ENCODE results near the gene TRAF2. TPM values are rescaled to one million over a fixed set of nuclear protein-coding genes. Genes with fewer than 3 reads are reported as not detected.

The TRAF2 gene
- total RNA-seq, 1 experiment from 2014 or later: 29.2 TPM

DNA sequence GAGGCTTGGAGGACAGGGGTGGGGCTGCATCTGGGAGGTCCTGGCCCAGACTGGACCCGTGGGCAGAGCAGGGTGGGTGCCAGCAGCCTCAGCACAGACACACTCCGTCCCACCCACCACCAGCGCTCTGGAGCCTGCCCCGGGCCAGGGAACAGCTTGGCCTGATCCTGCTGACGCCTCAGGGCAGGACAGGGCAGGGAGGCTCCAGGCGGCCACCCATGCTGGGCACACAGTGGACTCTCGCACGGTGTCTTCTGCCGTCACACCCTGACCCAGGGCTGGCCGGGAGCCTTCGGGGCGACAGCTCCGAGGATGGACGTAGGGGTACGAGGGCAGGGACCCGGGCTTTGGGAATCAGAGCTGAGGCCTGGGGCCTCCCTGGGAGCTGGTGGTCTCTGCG lies 82.8 kb downstream of the TRAF2 start:
- Histone ChIP-seq H3K27me3 (replicated peaks; ENCODE audit: insufficient read depth, low read depth, low read length, poor library complexity) (no peaks in the 10 kb centered on the region), H3K36me3 (ENCODE audit: insufficient read depth, low read length, poor library complexity, severe bottlenecking) (no peaks in the 10 kb centered on the region), H3K9me3 (ENCODE audit: low read depth, low read length, poor library complexity, severe bottlenecking) (no peaks in the 10 kb centered on the region), H3K4me1 (ENCODE audit: insufficient read depth, low read length, poor library complexity, severe bottlenecking) (peaks cover 4% of the 10 kb centered on the region), H3K4me3 (ENCODE audit: low read depth, low read length, poor library complexity, severe bottlenecking) (no peak overlapping the region), H3K27ac (ENCODE audit: low read depth, low read length, poor library complexity, severe bottlenecking) (no peak overlapping the region)
- BruUV-seq (replicated peaks): no TSS peak
- POLR2A ChIA-PET (ENCODE audit: low non-redundant PET): no interaction called here
- intact Hi-C loops (cut with micrococcal nuclease; ENCODE audit: unreplicated experiment): no loop called here
- CTCF ChIA-PET: no interaction called here
- TF ChIP-seq EZH2 (IDR thresholded peaks at IDR 0.05; ENCODE audit: borderline replicate concordance, low read depth, low read length, poor library complexity, severe bottlenecking): no peak
- TF ChIP-seq, protein P1, sequence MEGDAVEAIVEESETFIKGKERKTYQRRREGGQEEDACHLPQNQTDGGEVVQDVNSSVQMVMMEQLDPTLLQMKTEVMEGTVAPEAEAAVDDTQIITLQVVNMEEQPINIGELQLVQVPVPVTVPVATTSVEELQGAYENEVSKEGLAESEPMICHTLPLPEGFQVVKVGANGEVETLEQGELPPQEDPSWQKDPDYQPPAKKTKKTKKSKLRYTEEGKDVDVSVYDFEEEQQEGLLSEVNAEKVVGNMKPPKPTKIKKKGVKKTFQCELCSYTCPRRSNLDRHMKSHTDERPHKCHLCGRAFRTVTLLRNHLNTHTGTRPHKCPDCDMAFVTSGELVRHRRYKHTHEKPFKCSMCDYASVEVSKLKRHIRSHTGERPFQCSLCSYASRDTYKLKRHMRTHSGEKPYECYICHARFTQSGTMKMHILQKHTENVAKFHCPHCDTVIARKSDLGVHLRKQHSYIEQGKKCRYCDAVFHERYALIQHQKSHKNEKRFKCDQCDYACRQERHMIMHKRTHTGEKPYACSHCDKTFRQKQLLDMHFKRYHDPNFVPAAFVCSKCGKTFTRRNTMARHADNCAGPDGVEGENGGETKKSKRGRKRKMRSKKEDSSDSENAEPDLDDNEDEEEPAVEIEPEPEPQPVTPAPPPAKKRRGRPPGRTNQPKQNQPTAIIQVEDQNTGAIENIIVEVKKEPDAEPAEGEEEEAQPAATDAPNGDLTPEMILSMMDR (conservative IDR thresholded peaks at IDR 0.05; ENCODE audit: low read depth, low read length): no peak
- DNase-seq (ENCODE audit: low spot score): no peak

DNA sequence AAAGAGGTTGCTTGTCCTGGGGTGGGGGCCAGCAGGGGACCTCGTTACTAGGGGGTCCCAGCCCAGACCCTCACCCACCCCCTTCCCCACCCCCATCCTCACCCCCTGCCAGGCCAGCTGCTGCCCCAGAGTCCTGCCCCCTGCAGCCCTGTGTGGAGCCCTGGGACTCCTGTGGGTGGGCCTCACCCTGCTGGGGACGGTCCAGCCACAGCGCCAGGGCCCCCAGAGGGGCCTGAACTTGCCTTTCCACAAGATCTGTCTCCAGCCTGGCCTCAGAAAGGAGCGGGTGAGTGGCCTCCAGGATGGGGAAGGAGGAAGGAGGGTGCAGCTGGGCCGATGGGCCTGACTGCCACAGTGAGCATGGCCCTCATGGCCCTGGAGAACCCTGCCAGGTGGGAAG lies 83.5 kb downstream of the TRAF2 start:
- Histone ChIP-seq H3K9me3 (ENCODE audit: low read depth, low read length, poor library complexity, severe bottlenecking) (no peaks in the 10 kb centered on the region), H3K27me3 (replicated peaks; ENCODE audit: insufficient read depth, low read depth, low read length, poor library complexity) (no peaks in the 10 kb centered on the region), H3K27ac (ENCODE audit: low read depth, low read length, poor library complexity, severe bottlenecking) (no peak overlapping the region), H3K4me3 (ENCODE audit: low read depth, low read length, poor library complexity, severe bottlenecking) (no peak overlapping the region), H3K36me3 (ENCODE audit: insufficient read depth, low read length, poor library complexity, severe bottlenecking) (no peaks in the 10 kb centered on the region), H3K4me1 (ENCODE audit: insufficient read depth, low read length, poor library complexity, severe bottlenecking) (peaks cover 4% of the 10 kb centered on the region)
- BruUV-seq (replicated peaks): no TSS peak
- CTCF ChIA-PET: no interaction called here
- no peak for DNase-seq (ENCODE audit: low spot score)
- TF ChIP-seq EZH2 (IDR thresholded peaks at IDR 0.05; ENCODE audit: borderline replicate concordance, low read depth, low read length, poor library complexity, severe bottlenecking): no peak
- TF ChIP-seq, protein P1 (conservative IDR thresholded peaks at IDR 0.05; ENCODE audit: low read depth, low read length): no peak
- POLR2A ChIA-PET (ENCODE audit: low non-redundant PET): interaction anchor here (0.5 kb wide), 1 partner anchor 13 kb away, joined by 5 read pairs; no protein-coding TSS in a partner anchor
- intact Hi-C loops (cut with micrococcal nuclease; ENCODE audit: unreplicated experiment): no loop called here

DNA sequence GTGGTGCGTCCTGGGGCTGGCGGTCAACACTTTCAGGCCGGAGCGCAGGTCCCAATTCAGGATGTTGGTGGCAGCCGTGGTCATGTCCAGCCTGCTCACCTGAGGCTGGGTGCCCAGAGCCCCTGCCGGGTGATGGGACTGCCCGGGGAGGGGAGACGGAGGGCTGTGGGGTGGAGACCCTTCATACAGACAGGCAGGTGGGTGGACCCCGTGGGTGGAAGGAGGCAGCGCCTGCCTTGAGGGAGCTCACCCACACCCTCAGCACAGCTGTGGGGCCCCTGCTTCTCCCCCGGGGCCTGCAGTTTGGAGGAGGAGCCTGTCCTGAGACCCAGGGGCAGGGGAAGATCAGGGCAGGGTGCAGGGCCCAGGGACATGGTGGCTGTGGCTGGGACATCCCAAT lies 84.0 kb downstream of the TRAF2 start:
- ChIA-PET POLR2A (ENCODE audit: low non-redundant PET) (no interaction called here), CTCF (no interaction called here)
- H3K4me3 ChIP-seq (ENCODE audit: low read depth, low read length, poor library complexity, severe bottlenecking): no peak overlapping the region
- no TSS peak for BruUV-seq (replicated peaks)
- DNase-seq (ENCODE audit: low spot score): no peak
- no peaks in the 10 kb centered on the region for H3K36me3 ChIP-seq (ENCODE audit: insufficient read depth, low read length, poor library complexity, severe bottlenecking)
- H3K4me1 ChIP-seq (ENCODE audit: insufficient read depth, low read length, poor library complexity, severe bottlenecking): peaks cover 4% of the 10 kb centered on the region
- no peak for TF ChIP-seq EZH2 (IDR thresholded peaks at IDR 0.05; ENCODE audit: borderline replicate concordance, low read depth, low read length, poor library complexity, severe bottlenecking)
- TF ChIP-seq, protein P1 (conservative IDR thresholded peaks at IDR 0.05; ENCODE audit: low read depth, low read length): no peak
- intact Hi-C loops (cut with micrococcal nuclease; ENCODE audit: unreplicated experiment): no loop called here
- H3K27me3 ChIP-seq (replicated peaks; ENCODE audit: insufficient read depth, low read depth, low read length, poor library complexity): no peaks in the 10 kb centered on the region
- no peaks in the 10 kb centered on the region for H3K9me3 ChIP-seq (ENCODE audit: low read depth, low read length, poor library complexity, severe bottlenecking)
- no peak overlapping the region for H3K27ac ChIP-seq (ENCODE audit: low read depth, low read length, poor library complexity, severe bottlenecking)
